Measurements from ENCODE around the gene FAM120B. TPM values are rescaled to one million over a fixed set of nuclear protein-coding genes. Genes with fewer than 3 reads are reported as not detected.
A peak's percentile ranks its signal among the peaks of the same experiment; 100 is the strongest.

FAM120B gene
- polyA plus RNA-seq, 1 donor from 2014 or later, result 17.9 TPM

DNA sequence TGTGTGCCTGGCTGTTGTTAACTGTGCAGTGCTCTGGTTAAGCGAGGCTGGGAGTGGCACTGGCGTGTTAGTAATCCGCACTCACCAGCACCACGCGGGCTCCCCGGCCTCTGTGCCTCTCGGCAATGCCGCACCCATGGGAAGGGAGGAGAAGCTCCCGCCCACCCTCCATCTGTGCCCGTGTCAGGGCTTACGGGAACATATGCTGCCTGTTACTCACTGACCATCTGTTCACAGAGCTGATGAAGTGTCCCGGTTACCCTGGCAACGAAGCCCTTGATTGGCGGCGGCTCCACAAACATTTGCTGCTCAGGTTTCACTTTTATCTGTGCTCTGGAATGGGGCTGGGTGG is 131.8 kb downstream of the FAM120B start:
- H3K9me3 ChIP-seq (ENCODE audit: low read length), result peaks cover 5% of the 10 kb centered on the region
- no peaks in the 10 kb centered on the region for H3F3A ChIP-seq (ENCODE audit: insufficient read depth, low read length, poor library complexity, severe bottlenecking)
- TF ChIP-seq RAD21 (conservative IDR thresholded peaks at IDR 0.05) (no peak), SMC3 (conservative IDR thresholded peaks at IDR 0.05; ENCODE audit: poor library complexity) (no peak)
- peak overlapping the region; percentile 29 for H3K9ac ChIP-seq (ENCODE audit: low read length)
- no peaks in the 10 kb centered on the region for H3K79me2 ChIP-seq (replicated peaks; ENCODE audit: insufficient read depth, low read length)
- H2AFZ ChIP-seq (ENCODE audit: low read depth, low read length), result no peak overlapping the region
- no peaks in the 10 kb centered on the region for H3K36me3 ChIP-seq (ENCODE audit: insufficient read depth, low read length)
- H3K4me2 ChIP-seq (ENCODE audit: low read length), result no peak overlapping the region
- H3K27ac ChIP-seq (ENCODE audit: low read length), result peak overlapping the region; percentile 55
- no peaks in the 10 kb centered on the region for H3K27me3 ChIP-seq (ENCODE audit: insufficient read depth, low read depth, low read length)
- H3K9me2 ChIP-seq (ENCODE audit: insufficient read depth, low read length), result no peaks in the 10 kb centered on the region
- peak overlapping the region; percentile 41 for H3K4me3 ChIP-seq (ENCODE audit: low read length)
- no peaks in the 10 kb centered on the region for H4K20me1 ChIP-seq (ENCODE audit: insufficient read depth)

DNA sequence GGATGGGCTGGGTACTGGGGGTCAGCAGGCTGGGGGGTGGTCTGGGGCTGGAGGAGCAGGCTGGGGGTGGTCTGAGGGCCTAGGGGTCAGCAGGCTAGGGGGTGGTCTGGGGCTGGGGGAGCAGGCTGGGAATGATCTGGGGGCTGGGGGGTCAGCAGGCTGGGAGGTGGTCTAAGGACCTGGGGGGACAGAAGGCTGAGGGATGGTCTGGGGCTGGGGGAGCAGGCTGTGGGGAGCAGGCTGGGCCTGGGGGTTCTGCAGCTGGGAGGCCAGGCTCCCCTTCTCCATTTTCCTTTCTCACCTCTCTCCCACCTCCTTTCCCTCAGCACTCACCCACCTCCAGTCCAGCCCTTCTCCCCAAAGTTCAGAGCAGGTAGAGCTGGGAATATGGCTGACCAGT is 132.3 kb downstream of the FAM120B start:
- H3K27ac ChIP-seq (ENCODE audit: low read length), result no peak overlapping the region

More for the DNA sequence above, 132.3 kb downstream of the FAM120B start:
- H3K4me2 ChIP-seq (ENCODE audit: low read length), result no peak overlapping the region
- no peak for TF ChIP-seq MXI1 (conservative IDR thresholded peaks at IDR 0.05; ENCODE audit: poor library complexity, severe bottlenecking)
- TF ChIP-seq, protein P1, sequence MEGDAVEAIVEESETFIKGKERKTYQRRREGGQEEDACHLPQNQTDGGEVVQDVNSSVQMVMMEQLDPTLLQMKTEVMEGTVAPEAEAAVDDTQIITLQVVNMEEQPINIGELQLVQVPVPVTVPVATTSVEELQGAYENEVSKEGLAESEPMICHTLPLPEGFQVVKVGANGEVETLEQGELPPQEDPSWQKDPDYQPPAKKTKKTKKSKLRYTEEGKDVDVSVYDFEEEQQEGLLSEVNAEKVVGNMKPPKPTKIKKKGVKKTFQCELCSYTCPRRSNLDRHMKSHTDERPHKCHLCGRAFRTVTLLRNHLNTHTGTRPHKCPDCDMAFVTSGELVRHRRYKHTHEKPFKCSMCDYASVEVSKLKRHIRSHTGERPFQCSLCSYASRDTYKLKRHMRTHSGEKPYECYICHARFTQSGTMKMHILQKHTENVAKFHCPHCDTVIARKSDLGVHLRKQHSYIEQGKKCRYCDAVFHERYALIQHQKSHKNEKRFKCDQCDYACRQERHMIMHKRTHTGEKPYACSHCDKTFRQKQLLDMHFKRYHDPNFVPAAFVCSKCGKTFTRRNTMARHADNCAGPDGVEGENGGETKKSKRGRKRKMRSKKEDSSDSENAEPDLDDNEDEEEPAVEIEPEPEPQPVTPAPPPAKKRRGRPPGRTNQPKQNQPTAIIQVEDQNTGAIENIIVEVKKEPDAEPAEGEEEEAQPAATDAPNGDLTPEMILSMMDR (IDR thresholded peaks at IDR 0.05; ENCODE audit: poor library complexity, severe bottlenecking), result no peak
- TF ChIP-seq RAD21 (conservative IDR thresholded peaks at IDR 0.05), result no peak
- no peak for TF ChIP-seq TAF1 (IDR thresholded peaks at IDR 0.05; ENCODE audit: low read depth)
- no peak for TF ChIP-seq EP300 (conservative IDR thresholded peaks at IDR 0.05; ENCODE audit: poor library complexity, severe bottlenecking)
- TF ChIP-seq EZH2 (IDR thresholded peaks at IDR 0.05; ENCODE audit: borderline replicate concordance, insufficient read depth, low read length, poor library complexity, severe bottlenecking), result no peak
- TF ChIP-seq SMC3 (conservative IDR thresholded peaks at IDR 0.05; ENCODE audit: poor library complexity), result no peak
- TF ChIP-seq POLR2AphosphoS5 (IDR thresholded peaks at IDR 0.05), result no peak
- TF ChIP-seq, protein P2, sequence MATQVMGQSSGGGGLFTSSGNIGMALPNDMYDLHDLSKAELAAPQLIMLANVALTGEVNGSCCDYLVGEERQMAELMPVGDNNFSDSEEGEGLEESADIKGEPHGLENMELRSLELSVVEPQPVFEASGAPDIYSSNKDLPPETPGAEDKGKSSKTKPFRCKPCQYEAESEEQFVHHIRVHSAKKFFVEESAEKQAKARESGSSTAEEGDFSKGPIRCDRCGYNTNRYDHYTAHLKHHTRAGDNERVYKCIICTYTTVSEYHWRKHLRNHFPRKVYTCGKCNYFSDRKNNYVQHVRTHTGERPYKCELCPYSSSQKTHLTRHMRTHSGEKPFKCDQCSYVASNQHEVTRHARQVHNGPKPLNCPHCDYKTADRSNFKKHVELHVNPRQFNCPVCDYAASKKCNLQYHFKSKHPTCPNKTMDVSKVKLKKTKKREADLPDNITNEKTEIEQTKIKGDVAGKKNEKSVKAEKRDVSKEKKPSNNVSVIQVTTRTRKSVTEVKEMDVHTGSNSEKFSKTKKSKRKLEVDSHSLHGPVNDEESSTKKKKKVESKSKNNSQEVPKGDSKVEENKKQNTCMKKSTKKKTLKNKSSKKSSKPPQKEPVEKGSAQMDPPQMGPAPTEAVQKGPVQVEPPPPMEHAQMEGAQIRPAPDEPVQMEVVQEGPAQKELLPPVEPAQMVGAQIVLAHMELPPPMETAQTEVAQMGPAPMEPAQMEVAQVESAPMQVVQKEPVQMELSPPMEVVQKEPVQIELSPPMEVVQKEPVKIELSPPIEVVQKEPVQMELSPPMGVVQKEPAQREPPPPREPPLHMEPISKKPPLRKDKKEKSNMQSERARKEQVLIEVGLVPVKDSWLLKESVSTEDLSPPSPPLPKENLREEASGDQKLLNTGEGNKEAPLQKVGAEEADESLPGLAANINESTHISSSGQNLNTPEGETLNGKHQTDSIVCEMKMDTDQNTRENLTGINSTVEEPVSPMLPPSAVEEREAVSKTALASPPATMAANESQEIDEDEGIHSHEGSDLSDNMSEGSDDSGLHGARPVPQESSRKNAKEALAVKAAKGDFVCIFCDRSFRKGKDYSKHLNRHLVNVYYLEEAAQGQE (IDR thresholded peaks at IDR 0.05; ENCODE audit: borderline replicate concordance), result no peak
- peaks cover 5% of the 10 kb centered on the region for H3K9me3 ChIP-seq (ENCODE audit: low read length)
- no peaks in the 10 kb centered on the region for H3K36me3 ChIP-seq (ENCODE audit: insufficient read depth, low read length)
- no peaks in the 10 kb centered on the region for H4K20me1 ChIP-seq (ENCODE audit: insufficient read depth)
- no peak overlapping the region for H3K4me3 ChIP-seq (ENCODE audit: low read length)
- H3K9me2 ChIP-seq (ENCODE audit: insufficient read depth, low read length), result no peaks in the 10 kb centered on the region
- no peak overlapping the region for H3K9ac ChIP-seq (ENCODE audit: low read length)
- no peaks in the 10 kb centered on the region for H3F3A ChIP-seq (ENCODE audit: insufficient read depth, low read length, poor library complexity, severe bottlenecking)
- H3K79me2 ChIP-seq (replicated peaks; ENCODE audit: insufficient read depth, low read length), result no peaks in the 10 kb centered on the region
- H2AFZ ChIP-seq (ENCODE audit: low read depth, low read length), result no peak overlapping the region
- no peaks in the 10 kb centered on the region for H3K27me3 ChIP-seq (ENCODE audit: insufficient read depth, low read depth, low read length)
